ENCODE results near the gene OR10G2.

- TF ChIP-seq CTCF (IDR thresholded peaks at IDR 0.05) (no peak), POLR2A (IDR thresholded peaks at IDR 0.05) (no peak)
These were observed 39.0 kb upstream of the OR10G2 start, which contains the start of gene OR4E1 for GRCh38 chr14:21673718-21674117.
